ENCODE results near the gene RPS6KB2.
"Not testable (repeated sequence)": the region's sequence is repeated elsewhere in the genome, so short reads cannot be mapped to it uniquely, and the experiment has no call there.

RPS6KB2 gene

GRCh38 chr11:67468759-67469507 lies 40.6 kb downstream of the RPS6KB2 start, which contains the start of gene TMEM134:
Gene TMEM134, minus strand, starts transcription at chr11:67469251. Its CDS starts 59 bp downstream, at chr11:67469192.
- peak; percentile 64 for DNase-seq

DNA sequence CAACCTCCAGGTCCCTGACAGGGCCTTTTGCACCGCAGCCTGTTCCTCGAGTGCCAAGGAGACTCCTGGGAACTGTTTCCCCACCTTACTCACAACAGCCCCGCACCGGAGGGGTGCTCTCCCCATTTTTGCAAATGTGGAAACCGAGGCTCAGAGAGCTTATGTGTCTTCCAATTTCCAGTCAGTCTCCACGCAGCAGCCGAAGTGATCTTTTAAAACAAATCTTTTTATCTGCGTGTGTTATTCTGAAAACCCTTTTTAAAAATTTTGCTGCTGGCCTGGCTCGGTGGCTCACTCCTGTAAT lies 41.2 kb downstream of the RPS6KB2 start:
- DNase-seq: no peak

DNA sequence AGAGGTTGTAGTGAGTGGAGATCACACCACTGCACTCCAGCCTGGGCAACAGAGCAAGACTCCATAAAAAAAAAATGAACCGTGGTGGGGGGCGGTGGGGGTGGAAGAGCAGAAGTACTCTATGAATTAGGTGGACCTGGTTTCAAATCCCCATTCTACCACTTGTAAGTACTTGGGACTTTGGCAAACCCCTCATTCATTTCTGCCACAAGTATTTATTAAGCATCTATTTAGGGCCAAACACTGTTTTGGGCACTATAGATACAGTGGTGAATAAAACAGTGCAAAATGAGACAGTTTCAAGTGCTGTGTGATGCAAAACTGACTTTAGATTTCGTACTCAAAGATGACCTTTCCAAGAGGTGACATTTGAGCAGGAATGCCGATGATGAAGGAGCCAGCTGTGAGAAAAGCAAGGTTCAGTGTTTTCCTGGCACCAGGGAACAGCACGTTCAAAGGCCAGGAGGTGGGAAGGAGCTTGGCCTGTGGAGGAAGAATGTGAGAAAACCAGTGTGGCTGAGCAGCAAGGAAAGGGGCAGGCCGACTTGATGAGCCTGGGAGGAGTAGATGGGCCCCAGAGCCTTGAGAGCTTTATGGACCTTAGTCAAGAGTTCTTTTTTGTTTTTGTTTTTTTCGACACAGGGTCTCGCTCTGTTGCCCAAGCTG lies 42.2 kb downstream of the RPS6KB2 start:
- DNase-seq: no peak

GRCh38 chr11:67472882-67473281 lies 44.6 kb downstream of the RPS6KB2 start:
- DNase-seq: no peak

DNA sequence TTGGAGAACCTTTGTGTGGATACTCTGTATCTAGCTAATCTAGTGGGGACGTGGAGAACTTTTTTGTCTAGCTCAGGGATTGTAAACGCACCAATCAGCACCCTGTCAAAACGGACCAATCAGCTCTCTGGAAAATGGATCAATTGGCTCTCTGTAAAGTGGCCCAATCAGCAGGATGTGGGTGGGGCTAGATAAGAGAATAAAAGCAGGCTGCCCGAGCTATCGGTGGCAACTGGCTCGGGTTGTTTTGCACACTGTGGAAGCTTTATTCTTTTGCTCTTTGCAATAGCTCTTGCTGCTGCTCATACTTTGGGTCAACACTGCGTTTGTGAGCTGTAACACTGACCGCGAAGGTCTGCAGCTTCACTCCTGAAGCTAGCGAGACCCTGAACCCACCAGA lies 48.4 kb downstream of the RPS6KB2 start:
- DNase-seq: not testable (repeated sequence)

DNA sequence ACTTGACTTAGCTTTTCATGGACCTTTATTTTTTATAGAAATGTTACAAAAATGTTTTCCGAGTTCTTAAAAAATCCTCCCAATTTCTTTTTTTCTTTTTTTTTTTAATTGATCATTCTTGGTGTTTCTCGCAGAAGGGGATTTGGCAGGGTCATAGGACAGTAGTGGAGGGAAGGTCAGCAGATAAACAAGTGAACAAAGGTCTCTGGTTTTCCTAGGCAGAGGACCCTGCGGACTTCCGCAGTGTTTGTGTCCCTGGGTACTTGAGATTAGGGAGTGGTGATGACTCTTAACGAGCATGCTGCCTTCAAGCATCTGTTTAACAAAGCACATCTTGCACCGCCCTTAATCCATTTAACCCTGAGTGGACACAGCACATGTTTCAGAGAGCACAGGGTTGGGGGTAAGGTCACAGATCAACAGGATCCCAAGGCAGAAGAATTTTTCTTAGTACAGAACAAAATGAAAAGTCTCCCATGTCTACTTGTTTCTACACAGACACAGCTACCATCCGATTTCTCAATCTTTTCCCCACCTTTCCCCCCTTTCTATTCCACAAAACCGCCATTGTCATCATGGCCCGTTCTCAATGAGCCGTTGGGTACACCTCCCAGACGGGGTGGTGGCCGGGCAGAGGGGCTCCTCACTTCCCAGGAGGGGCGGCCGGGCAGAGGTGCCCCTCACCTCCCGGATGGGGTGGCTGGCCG lies 49.2 kb downstream of the RPS6KB2 start:
- DNase-seq: not testable (repeated sequence)

- DNase-seq: peak; percentile 64
These were observed 54.1 kb downstream of the RPS6KB2 start for GRCh38 chr11:67482275-67482826.

- DNase-seq: peak; percentile 90
These were observed 54.8 kb downstream of the RPS6KB2 start, which contains the start of gene AIP for GRCh38 chr11:67482827-67483798. Gene AIP, plus strand, starts transcription at chr11:67483026. Its CDS starts 133 bp downstream, at chr11:67483159.

DNA sequence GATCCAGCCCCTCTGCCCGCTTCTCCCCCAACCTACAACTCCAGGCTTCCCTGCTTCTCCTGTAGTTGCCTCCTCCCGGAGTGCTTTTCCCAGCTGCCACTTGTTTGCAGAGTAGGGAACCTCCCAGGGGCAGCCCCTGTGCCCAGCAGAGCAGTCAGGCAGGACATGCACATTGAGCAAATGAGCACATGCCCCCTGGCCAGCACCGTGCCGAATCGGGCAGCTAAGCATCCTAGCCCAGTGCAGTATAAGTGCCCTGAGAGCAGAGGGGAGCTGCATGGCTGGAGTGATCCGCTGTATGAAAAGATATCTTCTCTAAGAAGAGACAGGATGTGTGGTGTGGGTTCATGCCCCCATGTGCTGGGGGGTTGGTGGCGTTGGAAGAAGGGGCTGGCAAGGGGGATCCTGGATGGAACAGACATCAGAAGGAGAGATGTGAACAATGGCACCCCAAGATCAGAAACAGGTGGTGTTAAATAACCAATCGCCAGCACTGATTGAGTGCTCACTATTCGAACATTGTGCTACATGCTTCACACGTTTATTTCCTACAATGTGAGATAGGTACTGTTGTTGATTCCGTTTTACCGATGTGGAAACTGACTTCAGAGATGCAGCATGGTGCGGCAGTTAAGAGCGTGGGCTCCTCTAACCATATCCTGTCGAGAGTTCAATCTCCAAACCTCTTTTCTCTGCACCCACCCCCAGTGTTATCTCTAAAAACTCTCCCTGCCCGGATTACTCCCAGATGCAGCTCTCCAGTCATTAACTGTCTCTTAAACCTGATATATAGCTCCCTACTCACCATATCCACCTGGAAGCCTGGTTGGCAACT lies 55.8 kb downstream of the RPS6KB2 start:
- no peak for DNase-seq

- DNase-seq: peak; percentile 2
These were observed 56.6 kb downstream of the RPS6KB2 start for GRCh38 chr11:67484847-67485311.

Measured in GF-D8 (cell line).